22Rv1 (cell line): Measurements from ENCODE around the gene MAGI1.

ENCODE experiments used
- CTCF ChIP-seq: fragments of 450-650 bp; IDR thresholded peaks from 2 replicates; pipeline ENCODE4 v1.5.1; 2017; ENCODE audit warnings: mild to moderate bottlenecking
- ZFX ChIP-seq: fragments of 450-650 bp; IDR thresholded peaks from 2 replicates; pipeline ENCODE4 v1.6.1; 2017; ENCODE audit warnings: antibody characterized with exemption, borderline replicate concordance

- TF ChIP-seq CTCF = no peak
- no peak for TF ChIP-seq ZFX
Measured at GRCh38 chr3:65869798-65870197, 168.9 kb downstream of the MAGI1 start.
